GM12873 (cell line): ENCODE measurements around the gene COL11A2.
A peak's percentile ranks its signal among the peaks of the same experiment; 100 is the strongest.

Experiments used
- CTCF ChIP-seq: IDR thresholded peaks from 2 replicates; pipeline ENCODE4 v1.5.1; 2012; ENCODE audit warnings: low read depth, mild to moderate bottlenecking, moderate library complexity, low read length, control low read depth; ENCODE audit not compliant: insufficient read depth; ENCODE audit errors: missing control alignments

COL11A2 gene

GRCh38 chr6:33209856-33210255, 17.6 kb upstream of the COL11A2 start:
- no peak for TF ChIP-seq CTCF

- no peak for TF ChIP-seq CTCF
These were observed 16.1 kb upstream of the COL11A2 start, which contains the start of gene RING1 for GRCh38 chr6:33208091-33208967. Gene RING1, plus strand, starts transcription at chr6:33208500. Its CDS starts 323 bp downstream, at chr6:33208823.

GRCh38 chr6:33207552-33208090, 15.4 kb upstream of the COL11A2 start:
- no peak for TF ChIP-seq CTCF

- TF ChIP-seq CTCF, result no peak
These were observed 14.7 kb upstream of the COL11A2 start for GRCh38 chr6:33206864-33207551.

GRCh38 chr6:33206027-33206863, 14.0 kb upstream of the COL11A2 start:
- TF ChIP-seq CTCF, result no peak

GRCh38 chr6:33205191-33206026, 13.1 kb upstream of the COL11A2 start:
- TF ChIP-seq CTCF, result peak; percentile 44
